HG03280 (cell line): ENCODE data around the gene INSR.

ENCODE experiments used
- ATAC-seq: cut with Tn5 transposase; IDR thresholded peaks from one replicate; pipeline ENCODE4 v1.9.1; 2021; ENCODE audit warnings: mild to moderate bottlenecking, moderate library complexity; ENCODE audit not compliant: unreplicated experiment

INSR gene

GRCh38 chr19:7063339-7063738 is 230.9 kb downstream of the INSR start:
- no peak for ATAC-seq
